ENCODE data around the gene PDLIM5.

PDLIM5 gene

DNA sequence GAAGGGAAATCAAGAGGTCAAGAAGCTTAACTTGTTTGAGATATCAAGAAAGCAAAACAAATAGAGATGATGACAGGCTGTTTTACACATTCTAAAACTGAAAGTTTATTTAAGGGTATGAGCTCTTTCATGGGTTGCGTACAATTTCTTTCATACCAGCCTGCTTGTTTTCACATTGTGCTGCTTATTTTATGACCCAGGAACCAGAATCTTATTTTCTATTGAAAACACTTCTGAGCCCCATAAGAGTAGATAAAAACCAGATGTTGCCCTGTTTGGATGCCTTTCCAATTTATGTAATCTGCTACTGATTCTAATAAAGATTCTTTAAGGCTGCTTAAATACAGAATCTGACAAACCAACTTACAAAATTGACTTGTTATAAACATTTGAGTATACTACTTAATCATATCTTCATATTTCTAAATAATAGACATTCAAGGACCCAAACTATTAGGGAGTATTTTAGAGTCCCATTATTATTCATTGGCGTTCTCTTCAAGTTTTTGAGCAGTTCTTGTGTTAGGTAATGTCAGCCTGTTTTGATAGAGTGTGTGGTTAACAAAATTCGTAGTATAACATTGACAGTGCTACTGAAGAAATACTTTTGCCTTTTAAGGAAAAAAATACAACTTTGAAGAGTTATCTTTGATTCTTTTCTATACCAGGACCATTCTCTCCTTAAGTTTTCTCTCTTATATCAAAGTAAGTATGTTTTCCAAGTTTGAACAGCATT, 74.4 kb downstream of the PDLIM5 start:
- Histone ChIP-seq H3K36me3 (ENCODE audit: control insufficient read depth, insufficient read depth, low read length) (no peaks in the 10 kb centered on the region), H3K27me3 (ENCODE audit: control insufficient read depth, insufficient read depth, low read length) (no peaks in the 10 kb centered on the region), H3K9ac (ENCODE audit: low read length) (peak overlapping the region; percentile 10), H3K4me3 (ENCODE audit: low read length) (no peak overlapping the region), H3K4me1 (ENCODE audit: control insufficient read depth, insufficient read depth, low read length) (peaks cover 31% of the 10 kb centered on the region), H3K9me3 (ENCODE audit: control insufficient read depth, low read length) (no peaks in the 10 kb centered on the region)

DNA sequence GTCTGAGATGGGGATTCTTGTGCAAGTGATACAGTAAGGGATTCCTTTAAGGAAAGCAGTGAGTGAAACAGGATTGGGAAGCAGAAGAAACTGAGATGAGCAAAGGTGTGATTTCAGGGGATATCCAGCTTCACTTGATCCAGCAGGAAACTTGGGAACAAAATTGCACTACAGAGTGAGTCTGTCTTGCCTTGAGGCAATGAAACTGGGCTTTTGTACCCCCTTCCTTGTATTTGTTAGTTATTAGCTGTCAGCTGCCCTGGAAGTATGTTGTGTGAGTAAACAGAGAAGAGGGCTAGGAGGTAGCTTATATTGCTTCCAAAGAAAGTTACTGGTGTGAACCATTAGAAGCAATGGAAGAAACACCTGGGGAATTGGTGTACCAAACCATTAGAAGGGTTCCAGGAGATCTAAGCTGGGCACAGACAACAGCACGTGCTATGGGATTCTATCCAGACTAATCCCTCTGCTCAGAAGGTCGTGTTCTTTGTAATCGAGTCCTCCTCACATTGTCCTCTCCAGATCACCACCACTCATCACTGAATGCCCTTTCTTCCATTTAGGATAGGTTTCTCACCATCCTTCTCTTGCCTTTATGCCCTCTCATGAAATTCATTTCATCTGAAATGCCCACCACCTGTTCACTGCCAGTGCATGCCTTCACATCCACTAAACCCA, 76.0 kb downstream of the PDLIM5 start:
- Histone ChIP-seq H3K9ac (ENCODE audit: low read length) (no peak overlapping the region), H3K4me3 (ENCODE audit: low read length) (no peak overlapping the region), H3K4me1 (ENCODE audit: control insufficient read depth, insufficient read depth, low read length) (peaks cover 26% of the 10 kb centered on the region), H3K27me3 (ENCODE audit: control insufficient read depth, insufficient read depth, low read length) (no peaks in the 10 kb centered on the region), H3K9me3 (ENCODE audit: control insufficient read depth, low read length) (no peaks in the 10 kb centered on the region), H3K36me3 (ENCODE audit: control insufficient read depth, insufficient read depth, low read length) (no peaks in the 10 kb centered on the region)

DNA sequence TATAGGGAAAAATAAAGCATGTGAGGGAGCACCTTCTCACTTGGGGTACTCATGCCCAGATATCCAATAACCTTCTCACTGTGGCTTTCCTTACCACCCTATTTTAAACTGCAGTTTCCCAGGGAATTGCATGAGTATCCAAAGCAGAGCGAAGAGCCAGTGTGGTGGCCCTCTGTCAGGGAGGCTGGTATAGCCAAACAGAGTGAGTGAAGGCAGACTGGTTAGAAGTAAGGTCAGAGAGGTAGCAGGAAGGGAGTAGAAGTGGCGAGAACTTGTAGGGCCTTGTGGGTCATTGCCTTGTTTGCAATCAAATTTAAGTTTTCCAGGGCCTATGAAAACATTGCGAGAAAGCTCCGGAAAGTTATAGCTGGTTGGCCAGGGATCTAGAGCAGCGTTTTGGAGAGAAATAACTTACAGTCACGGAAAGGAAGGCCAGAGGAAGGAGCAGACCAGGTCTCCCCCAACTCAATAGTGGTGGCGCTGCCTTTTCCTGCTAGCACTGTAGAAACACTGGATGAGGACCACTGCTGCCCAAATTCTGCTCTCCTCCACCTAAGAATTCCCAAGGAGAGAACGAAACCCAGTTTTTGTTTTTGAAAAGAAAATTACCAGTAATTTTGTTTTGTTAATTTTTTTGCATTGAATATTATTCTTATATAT, 77.2 kb downstream of the PDLIM5 start:
- H3K4me1 ChIP-seq (ENCODE audit: control insufficient read depth, insufficient read depth, low read length), result peaks cover 32% of the 10 kb centered on the region
- no peak overlapping the region for H3K9ac ChIP-seq (ENCODE audit: low read length)
- no peak overlapping the region for H3K4me3 ChIP-seq (ENCODE audit: low read length)
- no peaks in the 10 kb centered on the region for H3K9me3 ChIP-seq (ENCODE audit: control insufficient read depth, low read length)
- H3K36me3 ChIP-seq (ENCODE audit: control insufficient read depth, insufficient read depth, low read length), result no peaks in the 10 kb centered on the region
- H3K27me3 ChIP-seq (ENCODE audit: control insufficient read depth, insufficient read depth, low read length), result no peaks in the 10 kb centered on the region

DNA sequence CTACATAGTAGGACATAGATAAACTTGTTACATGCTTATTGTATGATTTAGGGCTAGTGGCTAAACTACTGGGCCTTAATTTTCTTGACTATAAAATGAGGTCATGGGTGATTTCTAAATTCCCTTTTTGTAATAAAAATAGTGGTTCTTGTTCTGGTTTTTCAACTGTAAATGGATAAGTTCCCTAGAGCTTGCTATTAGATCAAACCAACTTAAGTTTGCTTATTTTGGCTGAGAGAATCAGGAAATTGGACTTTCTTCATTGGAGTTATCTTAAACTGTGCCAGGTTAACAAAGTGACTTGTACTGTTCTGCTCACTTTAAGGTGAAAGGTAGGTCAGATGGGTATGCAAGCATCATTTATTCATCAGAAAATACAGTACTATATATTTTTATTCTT, 78.3 kb downstream of the PDLIM5 start:
- Histone ChIP-seq H3K4me3 (ENCODE audit: low read length) (no peak overlapping the region), H3K27me3 (ENCODE audit: control insufficient read depth, insufficient read depth, low read length) (no peaks in the 10 kb centered on the region), H3K9ac (ENCODE audit: low read length) (no peak overlapping the region), H3K36me3 (ENCODE audit: control insufficient read depth, insufficient read depth, low read length) (no peaks in the 10 kb centered on the region), H3K9me3 (ENCODE audit: control insufficient read depth, low read length) (no peaks in the 10 kb centered on the region), H3K4me1 (ENCODE audit: control insufficient read depth, insufficient read depth, low read length) (peaks cover 34% of the 10 kb centered on the region)

DNA sequence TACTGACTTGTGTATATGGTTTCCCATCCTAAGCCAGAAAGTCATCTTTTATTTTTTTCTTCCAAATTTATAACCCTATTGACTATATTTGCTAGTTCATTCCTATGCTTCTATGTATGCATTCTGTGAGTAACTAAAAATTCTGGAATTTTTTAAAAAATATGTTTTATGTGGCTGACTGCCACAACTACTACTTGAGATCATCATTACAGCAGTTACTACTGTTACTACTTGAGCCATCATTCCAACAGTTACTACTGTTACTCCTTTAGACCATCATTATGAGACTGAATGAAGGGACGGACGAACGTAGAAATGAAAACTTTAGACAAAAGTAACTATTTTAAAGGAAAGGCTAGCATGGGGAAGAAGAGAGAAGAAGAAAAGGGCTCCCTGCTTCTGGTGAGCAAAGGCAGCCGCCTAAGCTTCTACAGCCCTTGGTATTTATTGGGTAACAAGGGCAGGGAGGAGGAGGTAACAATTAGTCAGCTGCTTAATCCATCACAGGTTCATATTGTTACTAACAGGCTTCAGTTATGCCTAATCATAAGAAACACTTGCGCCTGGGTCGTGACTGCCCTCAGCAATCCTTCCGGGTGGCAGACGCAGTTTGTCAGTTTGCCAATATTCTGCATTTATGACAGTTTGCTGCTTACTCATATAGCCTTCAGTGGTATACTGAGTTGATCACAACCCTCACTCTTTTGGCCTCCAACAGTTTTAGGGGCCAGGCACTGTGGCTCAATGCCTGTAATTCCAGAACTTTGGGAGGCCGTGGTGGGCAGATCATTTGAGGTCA, 80.4 kb downstream of the PDLIM5 start:
- Histone ChIP-seq H3K36me3 (ENCODE audit: control insufficient read depth, insufficient read depth, low read length) (no peaks in the 10 kb centered on the region), H3K4me3 (ENCODE audit: low read length) (no peak overlapping the region), H3K4me1 (ENCODE audit: control insufficient read depth, insufficient read depth, low read length) (peaks cover 35% of the 10 kb centered on the region), H3K27me3 (ENCODE audit: control insufficient read depth, insufficient read depth, low read length) (no peaks in the 10 kb centered on the region), H3K9me3 (ENCODE audit: control insufficient read depth, low read length) (no peaks in the 10 kb centered on the region), H3K9ac (ENCODE audit: low read length) (no peak overlapping the region)

DNA sequence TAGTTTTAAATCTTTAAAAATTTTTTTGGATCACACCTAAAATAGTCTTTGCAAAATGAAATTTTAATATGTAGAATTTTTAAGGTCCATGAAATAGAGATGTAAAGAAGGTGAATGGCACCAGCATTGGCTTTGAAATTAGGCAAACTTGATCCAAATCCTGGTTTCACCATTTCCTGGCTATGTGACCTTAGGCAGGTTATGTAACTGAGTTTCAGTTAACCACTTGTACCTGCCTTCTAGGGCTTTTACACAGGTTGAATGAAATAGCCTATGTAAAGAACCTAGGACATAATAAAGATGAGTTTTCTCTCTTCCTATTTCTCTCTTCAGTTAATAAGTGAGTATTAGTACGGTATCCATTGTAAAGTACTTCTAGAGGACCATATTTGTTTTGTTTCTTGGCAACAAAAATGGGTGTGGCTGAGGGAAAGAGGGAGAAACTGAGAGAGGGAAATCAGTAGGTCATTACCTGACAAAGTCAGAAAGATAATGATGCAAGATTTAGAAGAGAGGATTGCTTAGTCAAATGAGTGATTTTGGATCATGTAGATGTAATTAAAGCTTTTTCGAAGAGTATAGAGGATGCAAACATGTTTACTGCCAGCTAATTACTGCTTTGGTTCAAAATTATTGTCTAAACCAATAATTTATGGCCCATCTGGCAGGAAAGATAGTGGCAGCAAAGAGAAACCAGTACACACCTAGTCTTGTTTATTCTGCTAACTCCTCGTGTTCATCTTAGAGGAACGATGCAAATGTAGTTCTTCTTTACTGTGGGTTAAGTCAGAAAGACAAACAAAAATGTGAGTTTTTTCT, 81.9 kb downstream of the PDLIM5 start:
- H3K36me3 ChIP-seq (ENCODE audit: control insufficient read depth, insufficient read depth, low read length), result no peaks in the 10 kb centered on the region
- H3K9ac ChIP-seq (ENCODE audit: low read length), result no peak overlapping the region
- peaks cover 33% of the 10 kb centered on the region for H3K4me1 ChIP-seq (ENCODE audit: control insufficient read depth, insufficient read depth, low read length)
- H3K4me3 ChIP-seq (ENCODE audit: low read length), result no peak overlapping the region
- no peaks in the 10 kb centered on the region for H3K9me3 ChIP-seq (ENCODE audit: control insufficient read depth, low read length)
- no peaks in the 10 kb centered on the region for H3K27me3 ChIP-seq (ENCODE audit: control insufficient read depth, insufficient read depth, low read length)

DNA sequence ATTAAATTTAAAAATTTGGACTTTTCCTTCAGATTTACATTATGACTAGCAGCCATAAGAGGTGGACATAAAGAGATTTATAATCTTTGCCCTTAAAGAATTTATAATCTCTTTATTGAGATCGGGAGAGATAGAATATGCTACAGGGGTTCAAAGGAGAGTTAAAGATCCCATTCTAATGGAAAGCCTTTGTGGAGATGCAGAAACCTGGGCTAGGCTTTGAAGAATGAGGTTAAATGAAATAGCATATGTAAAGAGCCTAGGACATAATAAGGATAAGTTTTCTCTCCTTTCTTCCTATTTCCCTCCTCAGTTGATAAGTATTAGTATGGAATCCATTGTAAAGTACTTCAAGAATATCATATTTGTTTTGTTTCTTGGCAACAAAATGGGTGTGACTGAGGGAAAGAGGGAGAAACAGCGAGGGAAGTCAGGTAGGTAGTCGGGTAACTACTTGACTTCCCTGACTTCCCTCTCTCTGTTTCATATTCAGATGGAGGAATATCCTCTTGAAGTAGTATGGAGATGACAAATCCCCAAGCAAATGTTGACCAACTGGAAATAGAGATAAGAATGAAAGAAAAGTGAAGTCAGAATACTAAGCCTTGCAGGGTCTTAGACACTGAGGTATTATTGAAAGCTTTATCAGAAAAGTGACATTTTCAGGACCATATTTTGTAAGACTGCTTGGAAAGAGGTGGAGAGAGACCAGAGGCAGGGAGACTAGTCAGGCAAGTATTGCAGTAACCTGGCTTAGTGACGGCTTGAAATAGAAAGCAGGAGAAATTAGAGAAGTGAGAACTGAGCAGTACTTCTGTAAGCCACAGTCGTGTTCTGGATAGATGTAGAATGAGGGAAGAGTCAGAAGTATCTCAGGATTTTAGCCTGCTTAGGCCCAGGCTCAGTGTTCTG, 82.9 kb downstream of the PDLIM5 start:
- Histone ChIP-seq H3K9me3 (ENCODE audit: control insufficient read depth, low read length) (no peaks in the 10 kb centered on the region), H3K4me3 (ENCODE audit: low read length) (no peak overlapping the region), H3K9ac (ENCODE audit: low read length) (no peak overlapping the region), H3K36me3 (ENCODE audit: control insufficient read depth, insufficient read depth, low read length) (no peaks in the 10 kb centered on the region), H3K4me1 (ENCODE audit: control insufficient read depth, insufficient read depth, low read length) (peaks cover 27% of the 10 kb centered on the region), H3K27me3 (ENCODE audit: control insufficient read depth, insufficient read depth, low read length) (no peaks in the 10 kb centered on the region)

DNA sequence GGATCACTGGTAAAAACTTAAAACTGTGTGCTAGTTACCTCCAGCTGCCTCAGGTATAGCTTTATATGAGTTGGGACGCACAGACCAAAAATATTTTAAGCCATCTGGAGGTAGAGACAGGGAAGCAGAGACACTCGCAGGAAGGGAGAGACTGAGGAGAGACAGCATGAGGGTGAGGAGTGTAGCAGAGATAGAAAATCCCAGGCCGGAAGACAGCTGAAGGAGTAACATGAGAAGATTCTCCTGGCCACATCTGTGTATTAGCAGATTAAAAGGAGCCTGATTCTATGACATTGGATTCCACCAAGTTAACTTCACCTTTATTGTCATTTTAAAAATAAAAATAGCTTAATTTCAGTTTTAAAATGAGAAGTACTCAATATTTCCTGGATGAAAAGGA, 84.3 kb downstream of the PDLIM5 start:
- no peaks in the 10 kb centered on the region for H3K9me3 ChIP-seq (ENCODE audit: control insufficient read depth, low read length)
- no peak overlapping the region for H3K4me3 ChIP-seq (ENCODE audit: low read length)
- no peaks in the 10 kb centered on the region for H3K27me3 ChIP-seq (ENCODE audit: control insufficient read depth, insufficient read depth, low read length)
- no peak overlapping the region for H3K9ac ChIP-seq (ENCODE audit: low read length)
- H3K36me3 ChIP-seq (ENCODE audit: control insufficient read depth, insufficient read depth, low read length), result no peaks in the 10 kb centered on the region
- H3K4me1 ChIP-seq (ENCODE audit: control insufficient read depth, insufficient read depth, low read length), result peaks cover 27% of the 10 kb centered on the region

DNA sequence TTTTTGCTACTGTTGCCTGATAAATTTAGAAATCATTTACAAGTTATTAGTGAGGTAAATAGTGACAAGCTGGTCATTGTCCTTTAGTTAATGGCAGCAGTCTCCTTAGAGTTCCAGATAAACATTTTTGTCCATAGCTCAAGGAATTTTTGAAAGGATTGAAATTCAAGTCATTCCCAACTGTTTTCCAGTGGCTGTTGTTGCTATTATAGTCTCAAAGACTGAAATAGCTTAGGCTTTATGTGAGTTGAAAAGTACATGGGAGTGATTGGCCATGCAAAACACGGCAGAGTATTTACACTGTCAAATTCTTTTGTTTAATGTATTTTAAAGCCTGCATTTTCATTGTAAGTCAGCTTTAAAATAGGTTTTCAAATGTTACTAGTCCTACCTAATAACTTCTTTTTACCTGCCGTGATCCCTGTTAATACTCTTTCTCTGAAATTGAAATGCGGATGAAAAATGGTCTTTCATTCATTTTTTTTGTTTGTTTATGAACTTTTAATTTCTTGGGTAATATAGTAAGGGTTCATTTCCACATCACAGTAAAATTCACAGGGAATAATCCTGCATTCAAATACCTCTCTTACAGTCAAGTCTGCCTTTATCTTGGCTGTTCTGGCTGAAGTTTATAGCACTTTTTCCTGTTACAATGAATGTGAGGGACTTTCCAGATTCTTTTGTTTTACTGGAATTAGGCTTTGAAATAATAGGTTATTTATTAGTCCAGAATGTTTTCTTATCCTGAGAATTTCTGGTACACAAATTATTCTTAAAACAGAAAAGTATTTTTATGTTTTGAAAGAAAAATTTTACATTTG, 85.1 kb downstream of the PDLIM5 start:
- Histone ChIP-seq H3K4me1 (ENCODE audit: control insufficient read depth, insufficient read depth, low read length) (peaks cover 27% of the 10 kb centered on the region), H3K36me3 (ENCODE audit: control insufficient read depth, insufficient read depth, low read length) (no peaks in the 10 kb centered on the region), H3K9me3 (ENCODE audit: control insufficient read depth, low read length) (no peaks in the 10 kb centered on the region), H3K4me3 (ENCODE audit: low read length) (no peak overlapping the region), H3K9ac (ENCODE audit: low read length) (no peak overlapping the region), H3K27me3 (ENCODE audit: control insufficient read depth, insufficient read depth, low read length) (no peaks in the 10 kb centered on the region)

DNA sequence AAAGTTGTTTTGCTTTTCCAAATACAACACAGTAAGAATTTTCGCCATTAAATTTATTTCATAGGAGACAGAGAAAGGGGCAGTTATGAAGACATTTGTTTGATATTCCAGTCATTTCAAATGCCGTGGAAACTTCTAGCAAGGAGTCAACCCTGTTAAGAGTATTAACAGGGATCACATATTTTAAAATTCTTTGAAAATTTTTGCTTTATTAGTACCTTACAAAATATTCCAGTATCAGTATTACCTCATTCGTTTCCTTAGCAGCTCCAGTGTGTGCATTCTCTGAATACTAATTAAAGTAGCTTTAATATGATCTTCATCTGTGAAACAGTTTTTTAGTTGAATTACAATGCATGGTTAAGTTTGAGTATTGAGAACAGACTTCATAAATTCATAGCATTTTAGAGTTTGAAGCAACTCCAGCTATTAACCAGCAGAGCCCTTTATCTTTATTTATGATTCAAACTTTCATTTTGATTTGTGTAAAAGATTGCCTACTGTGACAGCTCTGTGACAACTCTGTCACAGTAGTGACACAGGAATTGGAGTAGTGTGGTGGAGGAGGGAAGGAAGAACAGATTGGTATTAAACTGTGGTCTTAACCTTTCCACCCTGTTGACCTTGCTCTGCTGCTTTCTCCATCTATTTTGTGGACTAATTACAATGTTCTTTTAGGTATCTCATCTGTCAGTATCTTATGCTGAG, 86.3 kb downstream of the PDLIM5 start:
- Histone ChIP-seq H3K4me1 (ENCODE audit: control insufficient read depth, insufficient read depth, low read length) (peaks cover 27% of the 10 kb centered on the region), H3K9me3 (ENCODE audit: control insufficient read depth, low read length) (no peaks in the 10 kb centered on the region), H3K27me3 (ENCODE audit: control insufficient read depth, insufficient read depth, low read length) (no peaks in the 10 kb centered on the region), H3K9ac (ENCODE audit: low read length) (no peak overlapping the region), H3K36me3 (ENCODE audit: control insufficient read depth, insufficient read depth, low read length) (no peaks in the 10 kb centered on the region), H3K4me3 (ENCODE audit: low read length) (no peak overlapping the region)

Measured in mucosa of stomach (tissue), 1 donor.